PFSK-1 (cell line): ENCODE data around the gene RHD.

Experiments used
- FOXP2 ChIP-seq: optimal IDR thresholded peaks from 2 replicates; pipeline ENCODE3; 2011; ENCODE audit warnings: borderline replicate concordance, control low read depth, inconsistent platforms; ENCODE audit not compliant: insufficient read depth; ENCODE audit errors: extremely low read length, extremely low read depth
- POLR2AphosphoS5 ChIP-seq: IDR thresholded peaks from 2 replicates; pipeline ENCODE4 v1.6.1; 2012; ENCODE audit warnings: low read depth, mild to moderate bottlenecking, control low read depth, low read length, moderate library complexity
- REST ChIP-seq, 2 experiments: IDR thresholded peaks; 2 replicates each; pipeline versions ENCODE4 v1.6.1 to v1.8.0; 2011 to 2012; ENCODE audit warnings: low read depth in 2 of 2, low read length in 2 of 2, control low read depth in 1 of 2, inconsistent platforms in 1 of 2, mild to moderate bottlenecking in 1 of 2, moderate library complexity in 1 of 2; ENCODE audit not compliant: insufficient read depth in 1 of 2
- SIN3A ChIP-seq: IDR thresholded peaks from 2 replicates; pipeline ENCODE4 v1.6.1; 2012; ENCODE audit warnings: mild to moderate bottlenecking, low read length, moderate library complexity, borderline replicate concordance; ENCODE audit not compliant: insufficient read depth
- TAF1 ChIP-seq: IDR thresholded peaks from 2 replicates; pipeline ENCODE4 v1.6.1; 2012; ENCODE audit warnings: low read length, control low read depth, borderline replicate concordance; ENCODE audit not compliant: insufficient read depth

Gene RHD

GRCh38 chr1:25245809-25246599 lies 26.3 kb upstream of the RHD start:
- TF ChIP-seq POLR2AphosphoS5 (no peak), FOXP2 (no peak), SIN3A (no peak), TAF1 (no peak), REST (IDR thresholded peaks at IDR 0.05; ENCODE audit: insufficient read depth in 1 of 2, low read depth in 2 of 2, low read length in 2 of 2) (no peak)

- TF ChIP-seq SIN3A (no peak), TAF1 (no peak), POLR2AphosphoS5 (no peak)
Measured at GRCh38 chr1:25246600-25247023, 25.7 kb upstream of the RHD start.

GRCh38 chr1:25247024-25247828 lies 25.1 kb upstream of the RHD start, which contains the start of gene RSRP1:
Gene RSRP1, minus strand, starts transcription at chr1:25247454. Its CDS starts 491 bp downstream, at chr1:25246963.
- peak; percentile 98 for TF ChIP-seq POLR2AphosphoS5
- TF ChIP-seq TAF1 = peak; percentile 87; the same call in 1 of the 2 replicates
- TF ChIP-seq FOXP2 = no peak
- peak; percentile 12 to 60; a peak in 1 of 4 replicates for TF ChIP-seq REST (IDR thresholded peaks at IDR 0.05; ENCODE audit: insufficient read depth in 1 of 2, low read depth in 2 of 2, low read length in 2 of 2)
- peak; percentile 77; the same call in 1 of the 2 replicates for TF ChIP-seq SIN3A

- no peak for TF ChIP-seq FOXP2
- no peak for TF ChIP-seq SIN3A
- TF ChIP-seq POLR2AphosphoS5 = no peak
- no peak for TF ChIP-seq REST (IDR thresholded peaks at IDR 0.05; ENCODE audit: insufficient read depth in 1 of 2, low read depth in 2 of 2, low read length in 2 of 2)
- TF ChIP-seq TAF1 = no peak
Measured at GRCh38 chr1:25247829-25248754, 24.2 kb upstream of the RHD start.

- TF ChIP-seq SIN3A (no peak), TAF1 (no peak), FOXP2 (no peak), REST (IDR thresholded peaks at IDR 0.05; ENCODE audit: insufficient read depth in 1 of 2, low read depth in 2 of 2, low read length in 2 of 2) (no peak), POLR2AphosphoS5 (no peak)
Measured at GRCh38 chr1:25253911-25254310, 18.4 kb upstream of the RHD start.
